Measurements from ENCODE around the gene MAP3K6. TPM values are rescaled to one million over a fixed set of nuclear protein-coding genes. Genes with fewer than 3 reads are reported as not detected.

Gene MAP3K6
- total and polyA plus RNA-seq, 8 donors: 11.8 to 83.3 (median 16.2) TPM

DNA sequence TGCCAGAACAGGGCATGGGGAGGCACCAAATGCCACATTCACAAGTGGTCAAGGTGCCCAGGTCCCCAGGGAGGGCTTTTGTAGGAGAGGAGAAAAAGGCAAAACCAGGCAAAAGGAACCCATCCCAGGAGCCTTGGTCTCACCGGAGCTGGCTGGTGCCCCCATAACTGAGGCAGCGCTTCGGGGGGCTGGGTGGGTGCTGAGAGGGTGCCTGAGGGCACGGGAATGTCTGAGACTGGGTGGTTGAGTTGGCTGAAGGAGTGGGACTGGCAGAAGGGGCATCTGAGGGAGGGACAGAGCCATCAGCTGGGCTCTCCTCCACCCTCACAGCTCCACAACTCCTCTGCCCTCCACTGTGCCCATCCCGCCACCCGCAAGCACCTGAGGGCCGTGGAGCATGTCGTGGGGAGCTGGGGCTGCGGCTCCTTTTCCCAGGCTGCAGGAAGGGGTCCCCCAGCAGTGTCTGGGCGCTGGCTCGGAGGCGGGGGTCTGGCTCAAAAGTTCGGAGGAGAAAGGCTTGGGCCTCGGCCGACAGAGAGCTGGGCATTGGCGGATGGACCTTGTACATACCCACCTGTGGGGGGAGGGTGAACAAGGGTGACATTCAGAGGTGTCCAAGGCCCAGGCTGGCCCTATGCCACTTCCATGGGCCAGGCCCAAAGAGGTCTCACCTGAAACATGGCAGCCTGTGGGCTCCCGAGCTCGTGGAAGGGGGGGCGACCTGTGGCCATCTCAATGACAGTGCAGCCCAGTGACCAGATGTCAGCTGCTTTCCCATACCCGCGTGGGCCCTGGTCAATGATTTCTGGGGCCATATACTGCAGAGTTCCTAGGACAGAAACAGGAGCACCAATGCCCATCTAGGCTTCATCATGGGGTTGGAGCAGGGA, 8.5 kb downstream of the MAP3K6 start:
- Histone ChIP-seq H3K4me3 (no peak overlapping the region), H3K36me3 (peaks cover 0 to 100% of the 10 kb centered on the region in 2 donors), H3K27ac (no peak overlapping the region), H3K9me3 (no peaks in the 10 kb centered on the region), H3K4me1 (peaks cover 0 to 31% of the 10 kb centered on the region in 2 donors), H3K27me3 (no peaks in the 10 kb centered on the region)
- intact Hi-C loops (cut with DNase I): loop anchor here in 1 of 2 donors (5.0 kb wide), 1 partner anchor 34 kb away; the partner anchor contains the start of gene GPR3
- TF ChIP-seq, protein P1, sequence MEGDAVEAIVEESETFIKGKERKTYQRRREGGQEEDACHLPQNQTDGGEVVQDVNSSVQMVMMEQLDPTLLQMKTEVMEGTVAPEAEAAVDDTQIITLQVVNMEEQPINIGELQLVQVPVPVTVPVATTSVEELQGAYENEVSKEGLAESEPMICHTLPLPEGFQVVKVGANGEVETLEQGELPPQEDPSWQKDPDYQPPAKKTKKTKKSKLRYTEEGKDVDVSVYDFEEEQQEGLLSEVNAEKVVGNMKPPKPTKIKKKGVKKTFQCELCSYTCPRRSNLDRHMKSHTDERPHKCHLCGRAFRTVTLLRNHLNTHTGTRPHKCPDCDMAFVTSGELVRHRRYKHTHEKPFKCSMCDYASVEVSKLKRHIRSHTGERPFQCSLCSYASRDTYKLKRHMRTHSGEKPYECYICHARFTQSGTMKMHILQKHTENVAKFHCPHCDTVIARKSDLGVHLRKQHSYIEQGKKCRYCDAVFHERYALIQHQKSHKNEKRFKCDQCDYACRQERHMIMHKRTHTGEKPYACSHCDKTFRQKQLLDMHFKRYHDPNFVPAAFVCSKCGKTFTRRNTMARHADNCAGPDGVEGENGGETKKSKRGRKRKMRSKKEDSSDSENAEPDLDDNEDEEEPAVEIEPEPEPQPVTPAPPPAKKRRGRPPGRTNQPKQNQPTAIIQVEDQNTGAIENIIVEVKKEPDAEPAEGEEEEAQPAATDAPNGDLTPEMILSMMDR (IDR thresholded peaks at IDR 0.05): no peak
- no peak for DNase-seq
- ATAC-seq: no peak

DNA sequence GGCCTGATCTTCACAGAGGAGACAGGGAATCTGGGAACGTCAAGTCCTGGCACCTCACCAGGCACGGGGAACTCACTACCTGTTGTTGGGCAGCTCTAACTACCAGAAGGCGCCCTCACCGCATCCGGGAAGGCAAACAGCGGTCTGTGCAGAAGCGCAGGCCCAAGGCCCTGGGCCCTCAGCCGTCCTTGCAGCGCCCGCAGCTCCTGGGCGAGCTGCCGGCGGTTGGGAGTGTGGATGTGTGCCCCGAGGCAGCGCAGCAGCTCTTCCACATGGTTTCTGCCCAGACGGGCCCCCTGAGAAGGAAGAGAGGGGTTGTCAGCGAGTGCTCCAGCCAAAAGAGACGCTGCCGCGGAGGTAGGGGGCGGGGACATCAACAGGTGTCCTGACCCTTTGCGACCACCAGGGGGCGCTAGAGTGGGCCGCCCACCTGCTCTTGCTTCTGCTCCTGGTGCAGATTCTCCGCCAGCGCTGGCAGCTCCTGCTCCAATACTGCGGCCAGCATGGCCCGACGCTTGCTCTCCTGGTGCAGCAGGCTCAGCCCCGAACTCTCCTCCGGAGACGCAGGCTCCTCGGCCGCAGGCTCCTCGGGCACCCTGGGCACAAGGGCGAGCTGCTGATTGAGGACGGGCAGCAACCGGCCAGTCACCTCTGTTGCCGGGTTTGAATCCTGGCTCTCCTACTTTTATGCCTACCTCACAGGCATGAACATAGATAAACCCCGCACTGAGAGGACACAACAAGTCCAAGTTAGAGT, 9.3 kb downstream of the MAP3K6 start:
- TF ChIP-seq, protein P1 (IDR thresholded peaks at IDR 0.05): peak; percentile 98 to 99
- Histone ChIP-seq H3K9me3 (no peaks in the 10 kb centered on the region), H3K4me1 (peaks cover 0 to 31% of the 10 kb centered on the region in 2 donors), H3K4me3 (no peak overlapping the region), H3K27me3 (no peaks in the 10 kb centered on the region), H3K36me3 (peaks cover 0 to 99% of the 10 kb centered on the region in 2 donors), H3K27ac (peak overlapping the region in 1 of 2 donors; percentile 45)
- ATAC-seq (peak; percentile 82), DNase-seq (peak in 3 of 4 donors; percentile 75 to 95 (median 78))
- intact Hi-C loops (cut with DNase I): loop anchor here in 1 of 2 donors (5.0 kb wide), 1 partner anchor 35 kb away; the partner anchor contains the start of gene GPR3

DNA sequence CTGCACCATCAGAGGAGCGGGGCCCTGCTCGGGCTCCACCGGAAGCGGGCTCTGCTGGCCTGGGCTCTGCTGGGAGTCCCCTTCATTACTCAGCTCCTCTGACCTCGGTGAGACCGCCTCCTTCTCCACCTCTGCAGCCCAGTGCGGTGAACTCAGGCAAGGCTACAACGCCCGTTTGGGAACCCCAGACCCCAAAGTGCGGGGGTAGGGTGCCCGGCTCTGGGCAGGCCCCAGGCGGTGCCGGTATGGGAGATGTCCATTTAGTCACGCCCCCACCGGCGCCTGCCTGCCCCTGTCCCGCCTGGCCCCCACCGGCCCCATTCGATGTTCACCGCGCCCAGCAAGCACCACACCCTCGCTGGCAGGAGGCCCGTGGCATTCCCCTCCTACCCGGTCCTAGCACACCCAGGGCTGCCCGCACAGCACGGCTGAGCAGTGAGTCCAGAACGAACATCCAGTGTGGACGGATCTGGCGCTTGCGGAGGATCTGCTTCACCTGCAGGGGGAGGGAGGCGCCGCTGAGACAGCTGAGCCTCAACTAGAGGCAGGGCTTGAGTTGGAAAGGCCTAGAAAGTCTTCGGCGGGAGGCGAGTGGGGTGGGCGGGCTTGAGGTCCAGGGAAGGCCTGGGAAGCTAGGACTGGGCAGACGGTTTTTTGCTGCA, 10.0 kb downstream of the MAP3K6 start:
- TF ChIP-seq, protein P1 (IDR thresholded peaks at IDR 0.05): no peak
- intact Hi-C loops (cut with DNase I): loop anchor here in 1 of 2 donors (5.0 kb wide), 1 partner anchor 36 kb away; the partner anchor contains the start of gene GPR3
- Histone ChIP-seq H3K9me3 (no peaks in the 10 kb centered on the region), H3K4me3 (no peak overlapping the region), H3K4me1 (peaks cover 0 to 31% of the 10 kb centered on the region in 2 donors), H3K36me3 (peaks cover 0 to 92% of the 10 kb centered on the region in 2 donors), H3K27ac (peak overlapping the region in 1 of 2 donors; percentile 45), H3K27me3 (no peaks in the 10 kb centered on the region)
- no peak for ATAC-seq
- DNase-seq: peak in 1 of 4 donors; percentile 76

DNA sequence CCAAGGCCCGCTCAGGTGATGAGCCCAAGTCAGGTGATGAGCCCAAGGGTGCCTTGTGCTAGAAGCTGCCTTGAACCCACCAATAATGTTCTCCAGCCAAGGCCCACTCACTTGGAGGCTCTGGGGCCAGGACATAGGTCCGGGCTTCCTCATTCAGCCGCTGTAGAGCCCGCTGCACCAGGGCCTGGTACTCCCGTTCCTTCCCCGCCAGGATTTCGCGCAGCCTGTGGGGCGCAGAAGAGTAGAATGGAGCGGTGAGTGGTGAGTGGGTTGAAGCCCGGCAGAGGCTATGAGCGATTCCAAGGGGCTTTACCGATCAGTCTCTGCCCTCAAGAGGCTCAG, 10.5 kb downstream of the MAP3K6 start:
- no peaks in the 10 kb centered on the region for H3K27me3 ChIP-seq
- ATAC-seq: no peak
- no peak overlapping the region for H3K27ac ChIP-seq
- DNase-seq: no peak
- H3K36me3 ChIP-seq: peaks cover 0 to 91% of the 10 kb centered on the region in 2 donors
- H3K4me3 ChIP-seq: no peak overlapping the region
- H3K4me1 ChIP-seq: peaks cover under 1 to 33% of the 10 kb centered on the region in 2 donors
- intact Hi-C loops (cut with DNase I): loop anchor here in 1 of 2 donors (5.0 kb wide), 1 partner anchor 36 kb away; the partner anchor contains the start of gene GPR3
- TF ChIP-seq, protein P1 (IDR thresholded peaks at IDR 0.05): no peak
- H3K9me3 ChIP-seq: no peaks in the 10 kb centered on the region

Measured in left lung (tissue), 10 donors.